GM12891 (cell line): ENCODE measurements around the gene NDEL1.

Experiments used
- POLR2A ChIP-seq: IDR thresholded peaks from 2 replicates; pipeline ENCODE4 v1.6.1; 2011; ENCODE audit warnings: low read depth, low read length, control low read depth
- POLR2AphosphoS5 ChIP-seq: IDR thresholded peaks from 2 replicates; pipeline ENCODE4 v1.6.1; 2011; ENCODE audit warnings: low read depth, low read length, control low read depth
- POU2F2 ChIP-seq: IDR thresholded peaks from 2 replicates; pipeline ENCODE4 v1.6.1; 2011; ENCODE audit warnings: low read depth, mild to moderate bottlenecking, control low read depth, low read length, moderate library complexity
- TAF1 ChIP-seq: IDR thresholded peaks from 2 replicates; pipeline ENCODE4 v1.6.1; 2011; ENCODE audit warnings: low read depth, low read length, control low read depth

- no peak for TF ChIP-seq POLR2A
- TF ChIP-seq POU2F2 = no peak
- TF ChIP-seq TAF1 = no peak
- TF ChIP-seq POLR2AphosphoS5 = no peak
These were observed 31.8 kb downstream of the NDEL1 start for GRCh38 chr17:8467527-8467926.
